Caco-2 (cell line): ENCODE measurements around the gene EMCN. TPM values are rescaled to one million over a fixed set of nuclear protein-coding genes. Genes with fewer than 3 reads are reported as not detected.

Experiments used
- BruUV-seq: library from RNA; stranded (reverse); fragments of 400-500 nt; replicated peaks from 2 replicates; lab custom pipeline; 2021; lab: Mats Ljungman, UMichigan
- CTCF ChIA-PET: fragments of 300-600 bp; sonication (Branson Sonifier 250); formaldehyde crosslinking; loops from one replicate; lab custom pipeline; 2022; ENCODE audit warnings: antibody characterized with exemption; lab: Charles Lee
- POLR2A ChIA-PET: fragments of 300-600 bp; sonication (Branson Sonifier 250); formaldehyde crosslinking; loops from one replicate; lab custom pipeline; 2022; ENCODE audit warnings: antibody characterized with exemption; lab: Charles Lee
- DNase-seq, 2 experiments: peaks; one replicate each; pipeline versions ENCODE4 v3.0.0 to v3.0.0-alpha.2; 2020 to 2022
- H3K27me3 ChIP-seq: replicated peaks from 2 replicates; pipeline ENCODE4 v1.6.0; 2011; ENCODE audit warnings: low read length; ENCODE audit not compliant: control insufficient read depth, insufficient read depth
- H3K36me3 ChIP-seq: 2 replicates; pipeline ENCODE4 v1.5.1; 2011; ENCODE audit warnings: low read length; ENCODE audit not compliant: control insufficient read depth, insufficient read depth
- H3K4me1 ChIP-seq: fragments of 250-450 bp; sonication (Bioruptor Pico); 2 replicates; pipeline ENCODE4 v1.5.1; 2020; ENCODE audit warnings: mild to moderate bottlenecking
- H3K4me3 ChIP-seq: 2 replicates; pipeline ENCODE4 v1.5.1; 2011; ENCODE audit warnings: low read depth, mild to moderate bottlenecking, control low read depth, low read length
- H3K9me3 ChIP-seq: fragments of 250-450 bp; sonication (Bioruptor Pico); 2 replicates; pipeline ENCODE4 v1.5.1; 2020; ENCODE audit warnings: mild to moderate bottlenecking, moderate library complexity
- H3K27ac Mint-ChIP-seq: one replicate; pipeline ENCODE4 v1.8.0; 2022; ENCODE audit warnings: mixed read lengths; ENCODE audit not compliant: unreplicated experiment
- H3K27me3 Mint-ChIP-seq: one replicate; pipeline ENCODE4 v1.8.0; 2022; ENCODE audit warnings: mixed read lengths; ENCODE audit not compliant: insufficient read depth, unreplicated experiment
- H3K36me3 Mint-ChIP-seq: one replicate; pipeline ENCODE4 v1.8.0; 2022; ENCODE audit warnings: mild to moderate bottlenecking, mixed read lengths; ENCODE audit not compliant: insufficient read depth, unreplicated experiment
- H3K4me1 Mint-ChIP-seq: one replicate; pipeline ENCODE4 v1.8.0; 2022; ENCODE audit warnings: low read depth, mixed read lengths; ENCODE audit not compliant: unreplicated experiment
- H3K4me3 Mint-ChIP-seq: one replicate; pipeline ENCODE4 v1.8.0; 2022; ENCODE audit warnings: mild to moderate bottlenecking, moderate library complexity, mixed read lengths; ENCODE audit not compliant: unreplicated experiment
- H3K9me3 Mint-ChIP-seq: one replicate; pipeline ENCODE4 v1.8.0; 2022; ENCODE audit warnings: mixed read lengths; ENCODE audit not compliant: unreplicated experiment
- CTCF ChIP-seq, 2 experiments: fragments of 200-600 bp in 1 of 2; IDR thresholded peaks; 1 replicate in 1 of 2; 2 replicates in 1 of 2; pipeline versions ENCODE4 v1.5.1 to v1.8.0; 2011 to 2022; ENCODE audit warnings: antibody characterized with exemption in 1 of 2, control low read depth in 1 of 2, inconsistent platforms in 1 of 2, low read depth in 1 of 2, low read length in 1 of 2, mild to moderate bottlenecking in 1 of 2, moderate library complexity in 1 of 2; ENCODE audit not compliant: insufficient read depth in 1 of 2, severe bottlenecking in 1 of 2, unreplicated experiment in 1 of 2
- intact Hi-C: fragments of 100-400 bp; cut with micrococcal nuclease; formaldehyde crosslinking; loops from one replicate; pipeline ENCODE4 v1.10.0; 2022; ENCODE audit not compliant: unreplicated experiment
- total RNA-seq: library from RNA; stranded (reverse); gene quantifications from 2 replicates; pipeline ENCODE4 v1.2.3, GENCODE V29; 2022

Gene EMCN
- total RNA-seq, 1 experiment from 2014 or later, result not detected

GRCh38 chr4:100486496-100486895, 31.3 kb downstream of the EMCN start:
- H3K4me1 Mint-ChIP-seq, result no peaks in the 10 kb centered on the region
- H3K4me1 ChIP-seq, result no peaks in the 10 kb centered on the region
- no peaks in the 10 kb centered on the region for H3K9me3 Mint-ChIP-seq
- no peaks in the 10 kb centered on the region for H3K9me3 ChIP-seq
- H3K36me3 ChIP-seq, result no peaks in the 10 kb centered on the region
- no peaks in the 10 kb centered on the region for H3K27me3 Mint-ChIP-seq
- ChIA-PET POLR2A (no interaction called here), CTCF (no interaction called here)
- no peak for DNase-seq
- no peak overlapping the region for H3K4me3 Mint-ChIP-seq
- H3K27me3 ChIP-seq, result no peaks in the 10 kb centered on the region
- TF ChIP-seq CTCF (IDR thresholded peaks at IDR 0.05; ENCODE audit: insufficient read depth in 1 of 2, low read depth in 1 of 2, low read length in 1 of 2, severe bottlenecking in 1 of 2, unreplicated experiment in 1 of 2), result no peak
- no peaks in the 10 kb centered on the region for H3K36me3 Mint-ChIP-seq
- no TSS peak for BruUV-seq
- intact Hi-C loops, result no loop called here
- H3K27ac Mint-ChIP-seq, result no peak overlapping the region
- H3K4me3 ChIP-seq, result no peak overlapping the region

GRCh38 chr4:100483796-100484195, 34.0 kb downstream of the EMCN start:
- H3K4me1 Mint-ChIP-seq, result no peaks in the 10 kb centered on the region
- H3K4me1 ChIP-seq, result no peaks in the 10 kb centered on the region
- TF ChIP-seq CTCF (IDR thresholded peaks at IDR 0.05; ENCODE audit: insufficient read depth in 1 of 2, low read depth in 1 of 2, low read length in 1 of 2, severe bottlenecking in 1 of 2, unreplicated experiment in 1 of 2), result no peak
- ChIA-PET POLR2A (no interaction called here), CTCF (no interaction called here)
- no peaks in the 10 kb centered on the region for H3K27me3 ChIP-seq
- no peak overlapping the region for H3K4me3 ChIP-seq
- no peak for DNase-seq
- intact Hi-C loops, result no loop called here
- no peaks in the 10 kb centered on the region for H3K9me3 Mint-ChIP-seq
- no peak overlapping the region for H3K27ac Mint-ChIP-seq
- H3K36me3 Mint-ChIP-seq, result no peaks in the 10 kb centered on the region
- BruUV-seq, result no TSS peak
- no peaks in the 10 kb centered on the region for H3K9me3 ChIP-seq
- no peaks in the 10 kb centered on the region for H3K36me3 ChIP-seq
- H3K4me3 Mint-ChIP-seq, result no peak overlapping the region
- no peaks in the 10 kb centered on the region for H3K27me3 Mint-ChIP-seq

GRCh38 chr4:100479971-100480370, 37.9 kb downstream of the EMCN start:
- CTCF ChIA-PET, result no interaction called here
- Histone ChIP-seq H3K36me3 (no peaks in the 10 kb centered on the region), H3K27me3 (no peaks in the 10 kb centered on the region), H3K9me3 (no peaks in the 10 kb centered on the region), H3K4me3 (no peak overlapping the region), H3K4me1 (no peaks in the 10 kb centered on the region)
- Mint-ChIP-seq H3K4me3 (no peak overlapping the region), H3K27me3 (no peaks in the 10 kb centered on the region), H3K27ac (no peak overlapping the region), H3K4me1 (no peaks in the 10 kb centered on the region), H3K9me3 (no peaks in the 10 kb centered on the region), H3K36me3 (no peaks in the 10 kb centered on the region)
- POLR2A ChIA-PET, result no interaction called here
- intact Hi-C loops, result no loop called here
- DNase-seq, result no peak
- BruUV-seq, result no TSS peak
- TF ChIP-seq CTCF (IDR thresholded peaks at IDR 0.05; ENCODE audit: insufficient read depth in 1 of 2, low read depth in 1 of 2, low read length in 1 of 2, severe bottlenecking in 1 of 2, unreplicated experiment in 1 of 2), result no peak
